Activated CD4-positive, alpha-beta T cell treated with anti-CD3 and anti-CD28 coated beads, Interleukin-2, amount 10 ng/mL, durations not matched to agents 7 days and 5 days (primary cell): ENCODE results near the gene SVIL. TPM values are rescaled to one million over a fixed set of nuclear protein-coding genes. Genes with fewer than 3 reads are reported as not detected.

Experiments used
- CTCF ChIA-PET: fragments of 350-600 bp; sonication (Branson Sonifier 250); formaldehyde crosslinking; loops from one replicate; lab custom pipeline; 2021; ENCODE audit warnings: antibody characterized with exemption; lab: Charles Lee
- POLR2A ChIA-PET: fragments of 350-600 bp; sonication (Branson Sonifier 250); formaldehyde crosslinking; loops from one replicate; lab custom pipeline; 2021; ENCODE audit warnings: antibody characterized with exemption; lab: Charles Lee
- DNase-seq: peaks from one replicate; pipeline ENCODE4 v3.0.0-alpha.2; 2020
- H3K27ac Mint-ChIP-seq: one replicate; pipeline ENCODE4 v1.8.0; 2021; ENCODE audit warnings: mild to moderate bottlenecking, moderate library complexity, mixed read lengths
- H3K27me3 Mint-ChIP-seq: one replicate; pipeline ENCODE4 v1.8.0; 2021; ENCODE audit warnings: mixed read lengths
- H3K36me3 Mint-ChIP-seq: one replicate; pipeline ENCODE4 v1.8.0; 2021; ENCODE audit warnings: low read depth, mixed read lengths
- H3K4me1 Mint-ChIP-seq: one replicate; pipeline ENCODE4 v1.8.0; 2021; ENCODE audit warnings: mixed read lengths
- H3K4me3 Mint-ChIP-seq: one replicate; pipeline ENCODE4 v1.8.0; 2021; ENCODE audit warnings: mild to moderate bottlenecking, moderate library complexity, mixed read lengths
- H3K9me3 Mint-ChIP-seq: one replicate; pipeline ENCODE4 v1.8.0; 2021; ENCODE audit warnings: mixed read lengths
- total RNA-seq, 2 experiments: library from RNA; stranded (reverse); gene quantifications; one replicate each; pipeline ENCODE4 v1.2.3, GENCODE V29; 2021

Gene SVIL
- total RNA-seq, 2 experiments from 2014 or later, result 22.6 to 26.8 TPM

GRCh38 chr10:29482591-29483431 is 152.0 kb downstream of the SVIL start:
- H3K4me1 Mint-ChIP-seq, result peaks cover 44% of the 10 kb centered on the region

GRCh38 chr10:29481906-29482440 is 152.8 kb downstream of the SVIL start:
- H3K4me3 Mint-ChIP-seq, result no peak overlapping the region
- H3K27ac Mint-ChIP-seq, result peak overlapping the region; percentile 82
- CTCF ChIA-PET, result interaction anchor here (0.6 kb wide), 1 partner anchor 273 kb away, joined by 4 read pairs; no protein-coding TSS in a partner anchor
- peaks cover 20% of the 10 kb centered on the region for H3K36me3 Mint-ChIP-seq
- DNase-seq, result no peak
- POLR2A ChIA-PET, result interaction anchor here (0.6 to 0.7 kb wide), 2 partner anchors 17 to 37 kb away, joined by 3 to 4 read pairs; no protein-coding TSS in a partner anchor
- no peaks in the 10 kb centered on the region for H3K9me3 Mint-ChIP-seq
- H3K27me3 Mint-ChIP-seq, result no peaks in the 10 kb centered on the region
- H3K4me1 Mint-ChIP-seq, result peaks cover 36% of the 10 kb centered on the region

More at GRCh38 chr10:29482591-29483431, 152.0 kb downstream of the SVIL start:
- Mint-ChIP-seq H3K9me3 (no peaks in the 10 kb centered on the region), H3K4me3 (peak overlapping the region; percentile 35), H3K27me3 (no peaks in the 10 kb centered on the region), H3K27ac (peak overlapping the region; percentile 82), H3K36me3 (peaks cover 26% of the 10 kb centered on the region)
- DNase-seq, result peak; percentile 22
- CTCF ChIA-PET, result interaction anchor here (1.1 kb wide), 1 partner anchor 15 kb away, joined by 3 read pairs; no protein-coding TSS in a partner anchor
- POLR2A ChIA-PET, result interaction anchor here (0.6 kb wide), 1 partner anchor 16 kb away, joined by 3 read pairs; no protein-coding TSS in a partner anchor

GRCh38 chr10:29479981-29480954 is 154.5 kb downstream of the SVIL start:
- Mint-ChIP-seq H3K27ac (no peak overlapping the region), H3K9me3 (no peaks in the 10 kb centered on the region), H3K4me1 (peaks cover 28% of the 10 kb centered on the region), H3K4me3 (no peak overlapping the region), H3K36me3 (peaks cover 8% of the 10 kb centered on the region), H3K27me3 (no peaks in the 10 kb centered on the region)
- no peak for DNase-seq
- CTCF ChIA-PET, result no interaction called here
- POLR2A ChIA-PET, result no interaction called here

- no peak overlapping the region for H3K4me3 Mint-ChIP-seq
- DNase-seq, result no peak
- H3K36me3 Mint-ChIP-seq, result peaks cover 7% of the 10 kb centered on the region
- H3K27ac Mint-ChIP-seq, result no peak overlapping the region
- no peaks in the 10 kb centered on the region for H3K27me3 Mint-ChIP-seq
- ChIA-PET CTCF (interaction anchor here (0.7 to 1.0 kb wide), 2 partner anchors 8 to 17 kb away, joined by 3 to 7 read pairs; no protein-coding TSS in a partner anchor), POLR2A (no interaction called here)
- peaks cover 24% of the 10 kb centered on the region for H3K4me1 Mint-ChIP-seq
- H3K9me3 Mint-ChIP-seq, result no peaks in the 10 kb centered on the region
These were observed 155.5 kb downstream of the SVIL start for GRCh38 chr10:29479081-29479925.

- no peak overlapping the region for H3K27ac Mint-ChIP-seq
- no peaks in the 10 kb centered on the region for H3K36me3 Mint-ChIP-seq
These were observed 161.2 kb downstream of the SVIL start for GRCh38 chr10:29473406-29474100.

GRCh38 chr10:29473087-29473356 is 161.7 kb downstream of the SVIL start:
- Mint-ChIP-seq H3K27ac (no peak overlapping the region), H3K4me1 (peaks cover 9% of the 10 kb centered on the region), H3K27me3 (no peaks in the 10 kb centered on the region), H3K36me3 (no peaks in the 10 kb centered on the region), H3K9me3 (no peaks in the 10 kb centered on the region), H3K4me3 (no peak overlapping the region)
- POLR2A ChIA-PET, result no interaction called here
- CTCF ChIA-PET, result no interaction called here
- no peak for DNase-seq

More at GRCh38 chr10:29473406-29474100, 161.2 kb downstream of the SVIL start:
- no peaks in the 10 kb centered on the region for H3K27me3 Mint-ChIP-seq
- no peaks in the 10 kb centered on the region for H3K9me3 Mint-ChIP-seq
- DNase-seq, result no peak
- no peak overlapping the region for H3K4me3 Mint-ChIP-seq
- peaks cover 9% of the 10 kb centered on the region for H3K4me1 Mint-ChIP-seq
- ChIA-PET CTCF (no interaction called here), POLR2A (no interaction called here)

- no peak overlapping the region for H3K4me3 Mint-ChIP-seq
- POLR2A ChIA-PET, result no interaction called here
- H3K36me3 Mint-ChIP-seq, result no peaks in the 10 kb centered on the region
- peaks cover 9% of the 10 kb centered on the region for H3K4me1 Mint-ChIP-seq
- no peaks in the 10 kb centered on the region for H3K27me3 Mint-ChIP-seq
- H3K27ac Mint-ChIP-seq, result no peak overlapping the region
- CTCF ChIA-PET, result no interaction called here
- DNase-seq, result no peak
- H3K9me3 Mint-ChIP-seq, result no peaks in the 10 kb centered on the region
These were observed 162.3 kb downstream of the SVIL start for GRCh38 chr10:29472301-29473086.

- peaks cover 4% of the 10 kb centered on the region for H3K36me3 Mint-ChIP-seq
- no peak overlapping the region for H3K4me3 Mint-ChIP-seq
- no peak for DNase-seq
- H3K4me1 Mint-ChIP-seq, result peaks cover 9% of the 10 kb centered on the region
- no peak overlapping the region for H3K27ac Mint-ChIP-seq
- POLR2A ChIA-PET, result no interaction called here
- CTCF ChIA-PET, result interaction anchor here (1.0 to 1.3 kb wide), 2 partner anchors 7 to 25 kb away, joined by 3 read pairs; no protein-coding TSS in a partner anchor
- no peaks in the 10 kb centered on the region for H3K27me3 Mint-ChIP-seq
- H3K9me3 Mint-ChIP-seq, result no peaks in the 10 kb centered on the region
These were observed 163.3 kb downstream of the SVIL start for GRCh38 chr10:29471544-29471859.

GRCh38 chr10:29470843-29471543 is 163.8 kb downstream of the SVIL start:
- ChIA-PET POLR2A (no interaction called here), CTCF (interaction anchor here (1.0 to 1.3 kb wide), 2 partner anchors 8 to 26 kb away, joined by 3 read pairs; no protein-coding TSS in a partner anchor)
- H3K4me1 Mint-ChIP-seq, result peaks cover 9% of the 10 kb centered on the region
- no peaks in the 10 kb centered on the region for H3K27me3 Mint-ChIP-seq
- peaks cover 4% of the 10 kb centered on the region for H3K36me3 Mint-ChIP-seq
- no peak for DNase-seq
- no peaks in the 10 kb centered on the region for H3K9me3 Mint-ChIP-seq
- no peak overlapping the region for H3K4me3 Mint-ChIP-seq
- H3K27ac Mint-ChIP-seq, result no peak overlapping the region

GRCh38 chr10:29470355-29470705 is 164.4 kb downstream of the SVIL start:
- H3K9me3 Mint-ChIP-seq, result no peaks in the 10 kb centered on the region
- ChIA-PET POLR2A (no interaction called here), CTCF (interaction anchor here (1.3 kb wide), 1 partner anchor 26 kb away, joined by 3 read pairs; no protein-coding TSS in a partner anchor)
- H3K4me3 Mint-ChIP-seq, result no peak overlapping the region
- no peak overlapping the region for H3K27ac Mint-ChIP-seq
- H3K27me3 Mint-ChIP-seq, result no peaks in the 10 kb centered on the region
- no peak for DNase-seq
- H3K36me3 Mint-ChIP-seq, result peaks cover 4% of the 10 kb centered on the region
- H3K4me1 Mint-ChIP-seq, result peaks cover 9% of the 10 kb centered on the region
